ENCODE measurements around the gene ALDH8A1.

Gene ALDH8A1

DNA sequence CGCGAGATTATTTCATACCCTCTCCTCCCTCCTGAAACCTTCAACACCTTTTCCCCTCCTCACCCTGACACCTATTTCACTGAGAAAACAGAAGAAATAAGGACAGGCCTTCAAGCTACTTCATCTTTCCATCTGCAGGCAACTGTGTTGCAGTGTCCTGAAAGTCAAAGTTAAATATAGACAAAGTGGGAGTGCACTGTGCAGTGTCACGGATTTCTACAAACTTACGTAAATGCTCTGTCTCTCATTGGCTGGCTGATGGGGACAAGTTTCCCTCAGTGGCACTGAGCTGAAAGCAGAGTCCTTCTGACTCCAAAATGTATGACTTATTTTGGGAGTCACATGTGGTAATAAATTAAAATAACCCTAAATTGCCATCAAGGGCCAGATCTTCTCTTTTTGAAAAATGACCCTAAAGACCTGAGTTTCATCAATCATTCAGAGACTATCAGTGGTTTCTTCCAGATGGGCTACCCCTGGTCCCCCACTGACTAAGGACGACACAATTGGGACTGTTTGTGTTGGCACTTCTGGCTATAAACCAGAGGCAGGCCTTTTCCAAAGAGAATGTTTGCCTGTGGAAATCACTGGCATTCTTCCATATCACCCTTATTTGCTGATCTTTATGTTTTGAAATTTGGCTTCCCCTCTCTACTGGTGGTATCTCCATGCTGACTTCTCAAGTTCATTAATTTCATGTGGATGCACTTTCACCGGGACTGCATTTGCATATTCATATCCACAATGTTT is 21.6 kb downstream of the ALDH8A1 start:
- Histone ChIP-seq H3K9ac (ENCODE audit: insufficient read length, low read depth) (no peak overlapping the region), H3K4me1 (ENCODE audit: insufficient read depth, insufficient read length) (no peaks in the 10 kb centered on the region), H3K4me3 (ENCODE audit: insufficient read length, low read depth) (no peak overlapping the region), H3K36me3 (ENCODE audit: insufficient read depth, insufficient read length, low read length) (no peaks in the 10 kb centered on the region), H3K27me3 (ENCODE audit: insufficient read depth, insufficient read length) (no peaks in the 10 kb centered on the region), H3K9me3 (ENCODE audit: insufficient read depth, low read length) (no peaks in the 10 kb centered on the region)
- DNase-seq (ENCODE audit: low read depth, low spot score) = no peak
- TF ChIP-seq SUZ12 (IDR thresholded peaks at IDR 0.05; ENCODE audit: extremely low read depth, insufficient read depth, insufficient read length) = no peak
- TF ChIP-seq ZNF274 (IDR thresholded peaks at IDR 0.05; ENCODE audit: low read depth, low read length) = no peak
- no peak for TF ChIP-seq YY1 (IDR thresholded peaks at IDR 0.05; ENCODE audit: insufficient read depth, insufficient read length)

DNA sequence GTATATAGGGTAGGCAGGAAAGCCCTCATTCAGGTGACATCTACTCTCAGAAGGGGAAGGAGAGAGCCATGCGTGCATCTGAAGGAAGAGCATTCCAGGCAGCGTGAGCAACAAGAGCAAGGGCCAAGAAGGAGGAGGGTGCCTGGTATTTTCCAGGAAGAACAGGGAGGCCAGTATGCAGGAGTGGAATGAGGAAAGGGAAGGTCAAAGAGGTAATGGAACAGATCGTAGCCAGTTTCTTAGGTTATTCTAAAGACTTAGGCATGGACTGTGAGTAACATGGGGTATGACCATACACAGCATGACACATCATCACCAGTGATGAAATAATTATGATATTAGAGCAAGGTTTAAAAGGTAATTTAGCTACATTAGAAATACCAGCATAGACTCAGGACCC is 24.1 kb downstream of the ALDH8A1 start:
- Histone ChIP-seq H3K9me3 (ENCODE audit: insufficient read depth, low read length) (no peaks in the 10 kb centered on the region), H3K27me3 (ENCODE audit: insufficient read depth, insufficient read length) (no peaks in the 10 kb centered on the region), H3K4me3 (ENCODE audit: insufficient read length, low read depth) (no peak overlapping the region), H3K36me3 (ENCODE audit: insufficient read depth, insufficient read length, low read length) (no peaks in the 10 kb centered on the region), H3K9ac (ENCODE audit: insufficient read length, low read depth) (no peak overlapping the region), H3K4me1 (ENCODE audit: insufficient read depth, insufficient read length) (no peaks in the 10 kb centered on the region)
- TF ChIP-seq SUZ12 (IDR thresholded peaks at IDR 0.05; ENCODE audit: extremely low read depth, insufficient read depth, insufficient read length) = no peak
- TF ChIP-seq ZNF274 (IDR thresholded peaks at IDR 0.05; ENCODE audit: low read depth, low read length) = no peak
- TF ChIP-seq YY1 (IDR thresholded peaks at IDR 0.05; ENCODE audit: insufficient read depth, insufficient read length) = no peak
- DNase-seq (ENCODE audit: low read depth, low spot score) = no peak

DNA sequence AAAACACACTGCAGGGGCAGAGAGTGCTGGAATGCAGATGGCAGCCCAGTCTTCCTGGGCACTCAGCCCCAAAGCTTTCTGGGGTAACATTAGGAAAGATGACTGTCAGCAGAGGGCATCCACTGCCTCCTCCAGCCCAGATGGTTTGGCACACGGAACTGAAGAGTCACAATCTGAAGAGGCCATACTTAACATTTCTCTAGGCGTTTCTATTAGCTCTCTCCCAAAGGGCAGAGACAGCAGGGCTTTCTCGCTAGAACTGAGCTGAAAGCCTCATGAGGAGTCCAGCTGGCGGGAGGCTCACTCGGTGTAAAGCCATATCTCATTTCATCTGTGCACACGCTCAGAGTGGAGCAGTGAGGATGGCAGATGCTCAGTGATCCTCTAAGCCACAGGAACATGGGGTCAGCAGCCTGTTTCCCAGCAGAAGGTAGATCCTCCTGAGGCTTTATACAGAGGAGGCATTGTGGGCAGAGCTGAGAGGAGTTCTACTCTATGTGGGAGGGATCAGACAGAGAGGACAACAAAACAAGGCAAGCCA is 28.1 kb downstream of the ALDH8A1 start:
- no peak for DNase-seq (ENCODE audit: low read depth, low spot score)
- H3K36me3 ChIP-seq (ENCODE audit: insufficient read depth, insufficient read length, low read length) = no peaks in the 10 kb centered on the region
- H3K4me3 ChIP-seq (ENCODE audit: insufficient read length, low read depth) = no peak overlapping the region
- TF ChIP-seq ZNF274 (IDR thresholded peaks at IDR 0.05; ENCODE audit: low read depth, low read length) (no peak), YY1 (IDR thresholded peaks at IDR 0.05; ENCODE audit: insufficient read depth, insufficient read length) (no peak), SUZ12 (IDR thresholded peaks at IDR 0.05; ENCODE audit: extremely low read depth, insufficient read depth, insufficient read length) (no peak)
- H3K27me3 ChIP-seq (ENCODE audit: insufficient read depth, insufficient read length) = no peaks in the 10 kb centered on the region
- no peak overlapping the region for H3K9ac ChIP-seq (ENCODE audit: insufficient read length, low read depth)
- H3K4me1 ChIP-seq (ENCODE audit: insufficient read depth, insufficient read length) = no peaks in the 10 kb centered on the region
- H3K9me3 ChIP-seq (ENCODE audit: insufficient read depth, low read length) = no peaks in the 10 kb centered on the region

DNA sequence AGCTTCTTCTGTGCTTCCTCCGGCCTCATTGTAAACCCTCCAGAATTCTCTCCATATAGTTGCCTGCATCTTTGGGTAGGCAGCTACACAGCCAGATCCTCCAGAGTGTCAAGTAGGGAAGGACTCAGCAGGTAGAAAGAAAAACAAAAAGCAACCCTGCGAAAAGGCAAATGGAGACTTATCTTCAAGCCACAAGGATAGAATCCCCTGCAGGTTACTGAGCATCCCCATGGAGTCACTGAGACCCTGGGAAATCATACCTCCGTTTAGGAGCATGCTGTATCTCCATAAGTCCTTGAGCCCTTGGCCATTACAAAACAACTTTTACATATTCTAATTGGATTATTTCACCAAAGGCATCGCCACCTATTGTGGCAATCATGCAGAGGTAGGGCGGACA is 28.6 kb downstream of the ALDH8A1 start:
- Histone ChIP-seq H3K27me3 (ENCODE audit: insufficient read depth, insufficient read length) (no peaks in the 10 kb centered on the region), H3K9ac (ENCODE audit: insufficient read length, low read depth) (no peak overlapping the region), H3K9me3 (ENCODE audit: insufficient read depth, low read length) (no peaks in the 10 kb centered on the region), H3K4me1 (ENCODE audit: insufficient read depth, insufficient read length) (no peaks in the 10 kb centered on the region), H3K4me3 (ENCODE audit: insufficient read length, low read depth) (no peak overlapping the region), H3K36me3 (ENCODE audit: insufficient read depth, insufficient read length, low read length) (no peaks in the 10 kb centered on the region)
- TF ChIP-seq ZNF274 (IDR thresholded peaks at IDR 0.05; ENCODE audit: low read depth, low read length) (no peak), YY1 (IDR thresholded peaks at IDR 0.05; ENCODE audit: insufficient read depth, insufficient read length) (no peak), SUZ12 (IDR thresholded peaks at IDR 0.05; ENCODE audit: extremely low read depth, insufficient read depth, insufficient read length) (no peak)
- no peak for DNase-seq (ENCODE audit: low read depth, low spot score)

DNA sequence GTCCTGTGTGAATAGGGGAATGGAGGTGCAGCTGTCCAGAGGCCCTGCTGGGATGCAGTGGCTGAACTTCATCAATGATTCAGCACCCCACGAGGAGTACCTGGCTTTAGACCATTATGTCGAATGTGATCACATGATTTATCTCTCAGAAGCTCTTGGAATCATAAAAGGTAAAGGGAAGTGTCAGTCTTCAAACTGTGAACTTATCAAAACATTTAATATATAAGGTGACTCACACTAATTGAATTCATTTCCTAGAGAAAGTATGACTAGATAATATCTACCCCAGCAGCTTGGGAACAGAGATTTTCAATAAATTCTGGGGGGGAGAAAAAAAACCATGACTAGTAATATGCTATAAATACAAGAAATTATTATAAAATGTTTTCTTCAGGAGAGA is 29.5 kb downstream of the ALDH8A1 start:
- H3K9me3 ChIP-seq (ENCODE audit: insufficient read depth, low read length) = no peaks in the 10 kb centered on the region
- TF ChIP-seq SUZ12 (IDR thresholded peaks at IDR 0.05; ENCODE audit: extremely low read depth, insufficient read depth, insufficient read length) = no peak
- no peak for TF ChIP-seq ZNF274 (IDR thresholded peaks at IDR 0.05; ENCODE audit: low read depth, low read length)
- TF ChIP-seq YY1 (IDR thresholded peaks at IDR 0.05; ENCODE audit: insufficient read depth, insufficient read length) = no peak
- DNase-seq (ENCODE audit: low read depth, low spot score) = no peak

DNA sequence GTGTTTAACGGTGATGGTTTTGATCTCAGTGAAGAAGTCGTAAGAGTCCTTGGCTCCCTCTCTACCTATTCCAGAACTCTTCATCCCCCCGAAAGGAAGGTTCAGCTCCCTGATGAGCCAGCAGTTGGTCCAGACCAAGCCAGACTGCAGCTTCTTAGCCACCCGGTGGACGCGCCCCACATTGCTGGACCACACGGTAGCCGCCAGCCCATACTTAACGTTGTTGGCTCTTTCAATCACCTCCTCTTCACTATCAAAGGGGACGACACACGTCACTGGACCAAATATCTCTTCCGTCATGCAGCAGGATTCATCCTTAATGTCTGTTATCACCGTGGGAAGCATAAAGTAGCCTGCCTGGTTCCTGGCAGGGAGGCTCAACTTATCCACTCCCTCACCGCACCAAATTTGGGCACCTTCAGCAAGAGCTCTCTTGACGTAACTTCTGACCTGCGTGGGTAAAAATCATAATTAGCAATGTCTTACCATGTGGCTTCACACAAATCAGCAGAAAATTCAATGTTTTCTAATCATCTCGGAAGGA is 31.4 kb downstream of the ALDH8A1 start:
- DNase-seq (ENCODE audit: low read depth, low spot score) = no peak
- H3K4me1 ChIP-seq (ENCODE audit: insufficient read depth, insufficient read length) = no peaks in the 10 kb centered on the region
- no peak overlapping the region for H3K9ac ChIP-seq (ENCODE audit: insufficient read length, low read depth)
- TF ChIP-seq YY1 (IDR thresholded peaks at IDR 0.05; ENCODE audit: insufficient read depth, insufficient read length) = no peak
- no peak for TF ChIP-seq ZNF274 (IDR thresholded peaks at IDR 0.05; ENCODE audit: low read depth, low read length)
- TF ChIP-seq SUZ12 (IDR thresholded peaks at IDR 0.05; ENCODE audit: extremely low read depth, insufficient read depth, insufficient read length) = no peak
- no peaks in the 10 kb centered on the region for H3K36me3 ChIP-seq (ENCODE audit: insufficient read depth, insufficient read length, low read length)
- no peak overlapping the region for H3K4me3 ChIP-seq (ENCODE audit: insufficient read length, low read depth)
- no peaks in the 10 kb centered on the region for H3K27me3 ChIP-seq (ENCODE audit: insufficient read depth, insufficient read length)
- H3K9me3 ChIP-seq (ENCODE audit: insufficient read depth, low read length) = no peaks in the 10 kb centered on the region

More for the DNA sequence above, 29.5 kb downstream of the ALDH8A1 start:
- Histone ChIP-seq H3K4me1 (ENCODE audit: insufficient read depth, insufficient read length) (no peaks in the 10 kb centered on the region), H3K4me3 (ENCODE audit: insufficient read length, low read depth) (no peak overlapping the region), H3K36me3 (ENCODE audit: insufficient read depth, insufficient read length, low read length) (no peaks in the 10 kb centered on the region), H3K9ac (ENCODE audit: insufficient read length, low read depth) (no peak overlapping the region), H3K27me3 (ENCODE audit: insufficient read depth, insufficient read length) (no peaks in the 10 kb centered on the region)

DNA sequence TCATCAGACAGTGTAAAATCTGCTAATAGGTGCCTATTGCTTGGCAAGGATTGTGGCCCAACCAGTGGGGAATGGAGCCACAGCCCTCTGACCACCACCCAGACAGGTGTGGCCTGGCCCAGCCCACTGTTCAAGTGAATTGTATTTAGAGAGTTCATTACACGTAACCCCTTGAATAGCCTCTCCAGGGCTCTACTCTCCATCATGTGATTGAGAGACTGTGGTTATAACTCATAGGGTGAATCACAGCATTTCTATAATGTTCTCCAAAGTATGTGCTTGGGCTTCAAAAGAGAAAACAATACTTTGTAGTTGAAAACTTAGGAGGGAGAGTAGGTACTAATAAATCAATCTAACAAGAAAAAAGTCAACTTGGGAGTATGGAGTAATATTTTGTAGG is 38.4 kb downstream of the ALDH8A1 start:
- Histone ChIP-seq H3K9ac (ENCODE audit: insufficient read length, low read depth) (no peak overlapping the region), H3K4me1 (ENCODE audit: insufficient read depth, insufficient read length) (no peaks in the 10 kb centered on the region), H3K27me3 (ENCODE audit: insufficient read depth, insufficient read length) (no peaks in the 10 kb centered on the region), H3K4me3 (ENCODE audit: insufficient read length, low read depth) (no peak overlapping the region), H3K36me3 (ENCODE audit: insufficient read depth, insufficient read length, low read length) (no peaks in the 10 kb centered on the region), H3K9me3 (ENCODE audit: insufficient read depth, low read length) (no peaks in the 10 kb centered on the region)
- TF ChIP-seq ZNF274 (IDR thresholded peaks at IDR 0.05; ENCODE audit: low read depth, low read length) (no peak), SUZ12 (IDR thresholded peaks at IDR 0.05; ENCODE audit: extremely low read depth, insufficient read depth, insufficient read length) (no peak), YY1 (IDR thresholded peaks at IDR 0.05; ENCODE audit: insufficient read depth, insufficient read length) (no peak)
- no peak for DNase-seq (ENCODE audit: low read depth, low spot score)
